ENCODE data around the gene XRCC1.
A peak's percentile ranks its signal among the peaks of the same experiment; 100 is the strongest.

The XRCC1 gene

DNA sequence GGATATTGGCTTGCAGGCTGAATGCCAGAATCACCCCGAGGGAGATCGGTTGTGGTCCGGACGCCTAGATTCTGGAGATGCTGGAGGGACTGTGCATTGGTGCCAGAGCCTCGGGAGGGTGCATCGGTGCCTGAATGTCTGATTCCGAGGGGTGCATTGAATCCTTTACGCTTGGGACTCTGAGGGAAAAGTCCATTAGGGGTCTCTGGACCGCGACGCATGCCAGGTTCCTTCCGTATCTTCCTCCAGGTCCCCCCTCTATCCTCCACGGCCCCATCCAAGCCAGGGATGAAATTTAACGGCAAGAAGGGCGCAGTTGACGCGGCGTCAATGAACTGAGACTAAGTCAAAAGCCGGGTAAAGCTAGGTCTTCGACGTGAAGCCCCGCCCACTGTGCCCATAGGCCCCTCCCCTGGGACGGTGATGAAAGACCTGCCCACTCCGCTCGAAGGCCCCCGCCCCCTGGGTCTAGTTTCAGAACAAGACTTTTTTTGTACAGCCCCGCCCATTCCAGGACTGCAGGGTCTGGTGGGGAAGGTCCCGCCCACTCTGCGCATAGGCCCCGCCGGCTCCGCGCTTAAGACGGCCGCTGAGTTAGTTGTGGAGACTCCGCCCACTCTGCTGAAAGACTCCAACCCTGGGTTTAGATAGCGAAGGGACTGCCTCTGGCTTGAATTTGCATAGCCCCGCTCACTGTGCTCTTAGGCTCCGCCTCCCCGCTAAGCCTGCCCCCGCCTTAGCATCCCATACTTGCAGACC lies 41.6 kb downstream of the XRCC1 start:
- ChIA-PET CTCF (interaction anchor here (0.9 to 9.2 kb wide), 11 partner anchors 9 to 101 kb away, joined by 3 to 79 read pairs (median 5); partner anchors contain the start of genes IRGQ and ZNF576), POLR2A (interaction anchor here (0.5 to 1.1 kb wide), 4 partner anchors 29 to 293 kb away, joined by 3 to 9 read pairs (median 6); partner anchors contain the start of genes IRGQ, PHLDB3, ZNF283 and ZNF576)
- DNase-seq (ENCODE audit: extremely low spot score) = peak; percentile 93
- TF ChIP-seq, protein P1, sequence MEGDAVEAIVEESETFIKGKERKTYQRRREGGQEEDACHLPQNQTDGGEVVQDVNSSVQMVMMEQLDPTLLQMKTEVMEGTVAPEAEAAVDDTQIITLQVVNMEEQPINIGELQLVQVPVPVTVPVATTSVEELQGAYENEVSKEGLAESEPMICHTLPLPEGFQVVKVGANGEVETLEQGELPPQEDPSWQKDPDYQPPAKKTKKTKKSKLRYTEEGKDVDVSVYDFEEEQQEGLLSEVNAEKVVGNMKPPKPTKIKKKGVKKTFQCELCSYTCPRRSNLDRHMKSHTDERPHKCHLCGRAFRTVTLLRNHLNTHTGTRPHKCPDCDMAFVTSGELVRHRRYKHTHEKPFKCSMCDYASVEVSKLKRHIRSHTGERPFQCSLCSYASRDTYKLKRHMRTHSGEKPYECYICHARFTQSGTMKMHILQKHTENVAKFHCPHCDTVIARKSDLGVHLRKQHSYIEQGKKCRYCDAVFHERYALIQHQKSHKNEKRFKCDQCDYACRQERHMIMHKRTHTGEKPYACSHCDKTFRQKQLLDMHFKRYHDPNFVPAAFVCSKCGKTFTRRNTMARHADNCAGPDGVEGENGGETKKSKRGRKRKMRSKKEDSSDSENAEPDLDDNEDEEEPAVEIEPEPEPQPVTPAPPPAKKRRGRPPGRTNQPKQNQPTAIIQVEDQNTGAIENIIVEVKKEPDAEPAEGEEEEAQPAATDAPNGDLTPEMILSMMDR (IDR thresholded peaks at IDR 0.05; ENCODE audit: control extremely low read depth, extremely low read depth, low read depth, missing control alignments) = no peak

DNA sequence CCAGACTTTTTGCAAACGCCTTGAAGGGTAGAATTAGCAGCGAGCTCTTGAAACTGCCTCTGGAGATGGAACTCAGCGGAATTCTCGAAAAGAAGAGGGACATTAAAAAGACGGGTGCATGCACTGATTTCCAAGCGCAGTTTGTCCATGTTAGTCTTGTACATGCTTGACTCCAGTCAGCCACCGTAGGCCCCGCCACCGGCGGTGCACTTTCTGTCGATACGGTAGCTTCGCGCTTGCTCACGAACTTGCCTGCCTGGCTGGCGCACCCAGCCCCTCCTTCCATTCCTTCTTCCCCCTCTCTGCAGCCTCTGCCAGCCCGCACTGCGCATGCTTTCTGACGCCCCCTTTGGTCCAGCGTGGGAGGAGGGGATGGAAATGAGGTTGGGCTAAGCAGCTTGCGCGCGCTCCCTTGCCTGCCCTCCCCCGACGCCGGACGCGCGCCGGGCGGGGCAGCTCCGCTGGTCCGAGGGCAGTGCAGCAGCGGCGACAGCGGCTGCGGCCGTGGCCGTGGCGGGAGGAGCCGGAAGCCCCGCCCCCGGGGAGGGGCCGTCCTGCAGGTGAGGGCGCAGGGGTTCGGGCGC lies 42.3 kb downstream of the XRCC1 start, which contains the start of gene ZNF575:
Gene ZNF575, plus strand, starts transcription at position 227 of the 584 bp plus-strand sequence. CDS start 1,235 bp downstream, outside the sequence.
- TF ChIP-seq, protein P1 (IDR thresholded peaks at IDR 0.05; ENCODE audit: control extremely low read depth, extremely low read depth, low read depth, missing control alignments) = no peak
- POLR2A ChIA-PET = interaction anchor here (0.5 to 1.1 kb wide), 5 partner anchors 29 to 294 kb away, joined by 3 to 9 read pairs (median 5); partner anchors contain the start of genes IRGQ, PHLDB3, ZNF283 and ZNF576
- CTCF ChIA-PET = interaction anchor here (0.9 to 9.2 kb wide), 12 partner anchors 9 to 100 kb away, joined by 3 to 79 read pairs (median 4); partner anchors contain the start of genes IRGQ and ZNF576
- DNase-seq (ENCODE audit: extremely low spot score) = peak; percentile 92

DNA sequence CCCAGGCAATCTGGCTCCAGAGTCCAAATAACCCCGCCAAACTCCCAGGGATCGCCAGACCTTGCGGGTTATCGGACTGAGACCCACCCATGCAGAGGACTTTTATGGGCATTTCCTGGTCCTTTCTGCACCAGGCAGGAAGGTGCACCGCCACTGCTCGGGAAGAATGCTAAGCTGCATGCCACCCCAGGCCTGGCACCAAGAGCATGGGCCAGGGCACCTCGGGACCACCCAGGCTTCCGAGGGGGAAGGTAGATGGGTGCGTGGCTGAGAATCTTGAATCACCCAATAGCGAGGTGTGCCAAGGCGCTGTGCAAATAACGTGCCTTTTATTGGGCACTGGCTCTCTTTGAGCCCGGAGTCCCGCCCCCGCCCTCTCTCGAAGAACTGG lies 42.8 kb downstream of the XRCC1 start:
- DNase-seq (ENCODE audit: extremely low spot score) = peak; percentile 56
- CTCF ChIA-PET = interaction anchor here (1.0 to 9.2 kb wide), 10 partner anchors 8 to 85 kb away, joined by 3 to 79 read pairs (median 6); partner anchors contain the start of genes IRGQ and ZNF576
- POLR2A ChIA-PET = interaction anchor here (0.6 to 1.1 kb wide), 3 partner anchors 28 to 72 kb away, joined by 3 to 5 read pairs (median 4); partner anchors contain the start of genes IRGQ, PHLDB3 and ZNF576
- TF ChIP-seq, protein P1 (IDR thresholded peaks at IDR 0.05; ENCODE audit: control extremely low read depth, extremely low read depth, low read depth, missing control alignments) = no peak

DNA sequence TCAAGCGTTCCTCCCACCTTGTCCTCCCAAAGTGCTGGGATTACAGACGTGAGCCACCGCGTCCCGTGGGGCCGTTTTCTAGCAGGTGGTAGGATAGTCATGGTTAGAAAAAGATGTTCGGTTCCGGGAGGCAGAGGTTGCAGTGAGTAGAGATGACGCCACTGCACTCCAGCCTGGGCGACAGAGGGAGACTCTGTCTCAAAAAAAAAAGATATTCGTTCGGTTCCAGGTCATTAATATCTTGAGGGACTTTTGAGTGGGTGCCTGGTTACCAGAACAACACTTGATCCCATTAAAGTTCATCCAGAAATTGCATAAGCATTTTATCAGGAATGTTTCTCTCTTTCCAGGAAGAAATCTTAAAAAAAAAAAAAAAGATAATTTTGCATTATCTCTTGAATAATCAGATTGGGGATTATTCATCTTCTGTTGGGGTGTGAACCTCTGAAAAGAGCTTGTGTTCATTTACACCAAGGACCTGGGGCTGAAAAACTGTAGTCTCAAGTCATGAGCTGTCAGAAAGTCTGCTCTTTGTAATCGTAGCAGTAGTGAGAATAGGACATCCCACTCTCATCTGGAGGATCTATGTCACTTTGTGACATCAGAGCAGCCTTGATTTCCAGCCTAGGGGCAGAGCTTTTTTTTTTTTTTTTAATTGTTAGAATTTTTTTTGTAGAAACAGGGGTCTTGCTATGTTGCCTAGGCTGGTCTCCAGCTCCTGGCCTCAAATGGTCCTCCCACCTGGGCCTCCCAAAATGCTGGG lies 47.3 kb downstream of the XRCC1 start:
- DNase-seq (ENCODE audit: extremely low spot score) = no peak
- POLR2A ChIA-PET = interaction anchor here (0.6 kb wide), 1 partner anchor 1940 kb away, joined by 3 read pairs; the partner anchor contains the start of gene FOSB
- TF ChIP-seq, protein P1 (IDR thresholded peaks at IDR 0.05; ENCODE audit: control extremely low read depth, extremely low read depth, low read depth, missing control alignments) = no peak
- CTCF ChIA-PET = interaction anchor here (1.1 to 2.2 kb wide), 7 partner anchors 9 to 140 kb away, joined by 3 to 17 read pairs (median 3); partner anchors contain the start of gene PHLDB3

DNA sequence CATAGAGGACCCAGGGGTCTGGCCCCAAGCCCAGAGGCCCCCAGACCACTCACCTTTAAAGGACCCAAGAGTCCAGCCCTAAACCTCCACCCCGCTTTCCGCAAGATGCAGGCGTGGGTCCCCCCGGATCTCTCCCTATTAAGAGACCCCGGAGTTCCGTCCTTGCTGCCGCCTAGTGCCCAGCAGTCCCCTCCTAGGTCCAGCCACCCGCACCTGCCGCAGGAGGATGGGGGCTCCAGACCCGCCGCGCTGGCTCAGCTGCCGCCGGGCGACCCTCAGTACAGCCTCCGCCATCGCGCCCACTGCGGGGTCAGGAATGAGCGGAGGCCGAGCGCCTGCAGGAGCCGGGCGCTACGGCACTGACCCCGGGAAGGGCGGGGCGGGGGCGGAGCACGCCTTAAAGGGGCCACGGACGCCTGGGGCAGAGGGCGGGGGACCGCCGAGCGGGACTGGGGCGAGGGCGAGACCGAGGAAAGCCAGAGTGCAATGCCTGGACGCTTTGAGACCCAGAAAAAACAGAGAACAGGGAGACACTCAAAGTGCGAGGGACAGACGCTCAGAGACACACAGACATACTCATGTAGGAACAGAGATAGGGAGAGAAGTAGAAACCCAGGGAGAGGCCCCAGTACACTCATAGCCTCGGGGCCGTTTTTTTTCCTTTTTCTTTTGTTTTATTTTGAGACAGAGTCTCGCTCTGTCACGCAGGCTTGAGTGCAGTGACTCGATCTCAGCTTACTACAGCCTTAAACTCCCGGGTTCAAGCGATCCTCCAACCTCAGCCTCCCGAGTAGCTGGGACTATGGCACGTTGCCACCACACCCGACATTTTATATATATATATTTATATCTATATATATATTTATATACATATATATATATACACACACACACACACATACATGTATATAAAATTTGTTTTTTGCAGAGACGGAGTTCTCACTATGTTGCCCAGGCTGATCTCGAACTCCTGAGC lies 48.2 kb downstream of the XRCC1 start, which contains the start of gene ETHE1:
Gene ETHE1, minus strand, starts transcription at position 318 of the 976 bp plus-strand sequence. Its CDS starts 24 bp downstream, at position 294.
- peak; percentile 88 for DNase-seq (ENCODE audit: extremely low spot score)
- POLR2A ChIA-PET = no interaction called here
- CTCF ChIA-PET = interaction anchor here (1.1 to 11.9 kb wide), 7 partner anchors 8 to 141 kb away, joined by 3 to 340 read pairs (median 10); partner anchors contain the start of gene PHLDB3
- TF ChIP-seq, protein P1 (IDR thresholded peaks at IDR 0.05; ENCODE audit: control extremely low read depth, extremely low read depth, low read depth, missing control alignments) = no peak
